HUDEP-2 (cell line): ENCODE measurements around the gene BAIAP2.

ENCODE experiments used
- DNase-seq, 76 experiments: peaks; one replicate each; lab custom pipeline; 2025; ENCODE audit not compliant: unreplicated experiment in 76 of 76; lab: John Stamatoyannopoulos, UW

Gene BAIAP2

DNA sequence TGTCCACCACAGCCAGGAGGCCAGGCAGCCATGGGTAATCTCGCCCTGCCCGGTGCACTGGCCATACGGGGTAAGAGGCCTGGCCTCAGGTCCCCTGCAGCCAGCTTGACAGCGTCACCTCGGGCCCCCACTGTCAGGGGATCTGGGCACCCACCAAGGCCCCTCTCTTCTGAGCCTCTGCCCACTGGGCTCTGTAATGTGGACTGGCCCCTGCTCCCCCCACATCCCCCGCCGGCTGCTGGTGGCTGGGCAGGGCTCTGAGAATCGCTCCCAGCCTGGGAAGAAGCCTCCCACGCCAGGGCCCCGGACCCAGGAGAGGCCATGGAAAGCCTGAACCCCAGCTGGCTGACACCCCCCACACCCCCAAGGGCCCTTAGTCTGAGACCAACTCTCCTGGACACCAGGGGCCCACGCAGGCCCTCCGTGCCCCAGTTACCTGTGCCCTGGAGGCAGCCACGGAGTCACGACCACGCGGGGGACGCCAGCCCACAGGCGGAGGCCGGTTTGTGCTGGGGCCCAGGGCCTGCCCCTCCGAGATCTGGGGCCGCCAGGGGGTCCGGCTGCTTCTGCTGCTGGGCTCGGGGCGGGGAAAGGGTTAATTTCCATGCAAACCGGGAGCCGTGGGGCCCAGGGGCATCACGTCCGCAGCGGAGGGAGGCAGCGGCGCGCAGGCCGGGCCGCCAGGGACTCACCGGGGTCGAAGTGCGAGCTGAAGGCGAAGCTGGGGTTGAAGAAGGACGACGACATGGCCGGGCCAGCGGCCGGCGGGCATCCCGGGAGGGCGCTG lies 130.5 kb downstream of the BAIAP2 start, which contains the start of gene PVALEF:
Gene PVALEF (plus strand): TSS at position 262 of the 787 bp plus-strand sequence. CDS start 15,720 bp downstream, outside the sequence.
- DNase-seq = no peak

DNA sequence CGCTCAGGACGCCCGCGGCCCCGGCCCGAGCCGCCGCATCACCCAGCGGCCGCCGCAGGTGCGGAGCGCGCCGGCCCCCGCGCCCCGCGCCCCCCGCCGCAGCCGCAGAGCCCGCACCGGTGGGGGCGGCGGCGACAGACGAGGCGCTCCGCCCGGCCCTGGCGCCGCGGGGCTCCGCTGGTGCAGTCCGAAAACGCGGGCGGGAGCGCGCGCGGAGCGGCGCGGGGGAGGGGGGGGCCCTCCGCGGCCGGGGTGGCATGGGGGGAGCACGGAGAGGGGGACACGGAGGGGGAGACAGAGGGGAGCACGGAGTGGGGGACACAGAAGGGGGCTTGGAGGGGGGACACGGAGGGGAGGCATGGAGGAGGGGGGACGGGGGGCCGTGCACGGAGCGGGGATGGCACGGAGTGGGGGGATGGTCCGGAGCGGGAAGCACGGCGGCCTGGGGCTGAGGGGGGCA lies 131.1 kb downstream of the BAIAP2 start, which contains the start of gene AATK:
Gene AATK (minus strand): TSS at position 189 of the 460 bp plus-strand sequence. CDS start 229 bp downstream, outside the sequence.
- no peak for DNase-seq
